ENCODE measurements around the gene HENMT1.

DNA sequence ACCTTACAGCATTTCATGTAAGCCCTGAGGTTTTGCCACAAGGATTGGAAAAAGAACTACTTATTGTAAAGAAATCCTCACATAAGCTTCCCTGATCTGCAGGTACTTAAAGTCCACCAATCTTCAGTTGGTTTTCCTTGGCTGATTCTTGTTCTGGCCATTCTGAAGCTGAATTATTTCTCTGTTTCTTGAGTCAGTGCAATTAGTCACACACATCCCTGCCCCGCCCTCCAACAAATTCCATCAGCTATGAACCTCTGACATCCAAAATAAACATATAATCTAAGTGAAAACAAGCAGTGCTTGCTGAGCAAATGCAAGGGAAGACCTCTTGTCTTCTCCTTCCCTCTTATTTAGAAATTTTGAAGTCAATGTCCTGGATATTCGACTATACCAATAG lies 43.6 kb upstream of the HENMT1 start:
- TF ChIP-seq, protein P1, sequence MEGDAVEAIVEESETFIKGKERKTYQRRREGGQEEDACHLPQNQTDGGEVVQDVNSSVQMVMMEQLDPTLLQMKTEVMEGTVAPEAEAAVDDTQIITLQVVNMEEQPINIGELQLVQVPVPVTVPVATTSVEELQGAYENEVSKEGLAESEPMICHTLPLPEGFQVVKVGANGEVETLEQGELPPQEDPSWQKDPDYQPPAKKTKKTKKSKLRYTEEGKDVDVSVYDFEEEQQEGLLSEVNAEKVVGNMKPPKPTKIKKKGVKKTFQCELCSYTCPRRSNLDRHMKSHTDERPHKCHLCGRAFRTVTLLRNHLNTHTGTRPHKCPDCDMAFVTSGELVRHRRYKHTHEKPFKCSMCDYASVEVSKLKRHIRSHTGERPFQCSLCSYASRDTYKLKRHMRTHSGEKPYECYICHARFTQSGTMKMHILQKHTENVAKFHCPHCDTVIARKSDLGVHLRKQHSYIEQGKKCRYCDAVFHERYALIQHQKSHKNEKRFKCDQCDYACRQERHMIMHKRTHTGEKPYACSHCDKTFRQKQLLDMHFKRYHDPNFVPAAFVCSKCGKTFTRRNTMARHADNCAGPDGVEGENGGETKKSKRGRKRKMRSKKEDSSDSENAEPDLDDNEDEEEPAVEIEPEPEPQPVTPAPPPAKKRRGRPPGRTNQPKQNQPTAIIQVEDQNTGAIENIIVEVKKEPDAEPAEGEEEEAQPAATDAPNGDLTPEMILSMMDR (conservative IDR thresholded peaks at IDR 0.05) = no peak
- no peak for TF ChIP-seq ZFX (IDR thresholded peaks at IDR 0.05)
